ENCODE measurements around the gene PHC3.

PHC3 gene

DNA sequence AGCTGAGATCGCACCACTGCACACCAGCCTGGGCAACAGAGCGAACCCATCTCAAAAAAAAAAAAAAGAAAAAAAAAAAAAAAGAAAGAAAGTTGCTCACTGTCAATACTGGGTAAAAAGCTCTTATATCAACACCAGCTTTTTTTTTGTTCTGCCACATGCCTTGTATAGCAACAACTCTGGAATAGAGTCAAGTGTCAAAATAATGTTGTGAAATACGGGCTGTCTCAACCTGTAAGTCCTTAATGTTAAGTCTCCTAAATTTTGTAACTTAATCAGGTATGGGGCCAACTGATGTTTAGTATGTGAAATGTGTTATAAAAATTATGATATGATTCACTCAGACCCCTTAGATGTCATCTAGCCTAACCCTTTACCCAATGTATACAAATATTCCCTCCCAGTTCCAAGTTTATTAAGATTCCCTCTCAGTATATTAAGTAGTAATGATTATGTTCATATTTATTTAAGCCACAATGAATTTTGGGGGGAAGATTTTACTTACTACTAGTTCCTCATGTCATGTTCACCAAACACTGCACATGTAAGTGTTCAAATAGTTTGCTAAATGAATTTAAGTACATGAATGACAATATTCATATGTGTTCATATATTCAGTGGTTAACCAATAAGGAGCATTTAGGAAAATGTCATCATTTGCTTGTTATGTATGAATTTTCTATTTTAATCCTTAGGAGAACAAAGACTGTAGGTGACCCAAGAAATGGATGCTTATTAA is 91.5 kb downstream of the PHC3 start:
- TF ChIP-seq, protein P1, sequence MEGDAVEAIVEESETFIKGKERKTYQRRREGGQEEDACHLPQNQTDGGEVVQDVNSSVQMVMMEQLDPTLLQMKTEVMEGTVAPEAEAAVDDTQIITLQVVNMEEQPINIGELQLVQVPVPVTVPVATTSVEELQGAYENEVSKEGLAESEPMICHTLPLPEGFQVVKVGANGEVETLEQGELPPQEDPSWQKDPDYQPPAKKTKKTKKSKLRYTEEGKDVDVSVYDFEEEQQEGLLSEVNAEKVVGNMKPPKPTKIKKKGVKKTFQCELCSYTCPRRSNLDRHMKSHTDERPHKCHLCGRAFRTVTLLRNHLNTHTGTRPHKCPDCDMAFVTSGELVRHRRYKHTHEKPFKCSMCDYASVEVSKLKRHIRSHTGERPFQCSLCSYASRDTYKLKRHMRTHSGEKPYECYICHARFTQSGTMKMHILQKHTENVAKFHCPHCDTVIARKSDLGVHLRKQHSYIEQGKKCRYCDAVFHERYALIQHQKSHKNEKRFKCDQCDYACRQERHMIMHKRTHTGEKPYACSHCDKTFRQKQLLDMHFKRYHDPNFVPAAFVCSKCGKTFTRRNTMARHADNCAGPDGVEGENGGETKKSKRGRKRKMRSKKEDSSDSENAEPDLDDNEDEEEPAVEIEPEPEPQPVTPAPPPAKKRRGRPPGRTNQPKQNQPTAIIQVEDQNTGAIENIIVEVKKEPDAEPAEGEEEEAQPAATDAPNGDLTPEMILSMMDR (IDR thresholded peaks at IDR 0.05; ENCODE audit: borderline replicate concordance, control extremely low read depth, extremely low read depth, insufficient read depth, missing control alignments), result no peak
- in situ Hi-C loops (cut with MboI; ENCODE audit: low sequenced_read_pairs, unreplicated experiment), result no loop called here
- DNase-seq (ENCODE audit: low spot score), result no peak

DNA sequence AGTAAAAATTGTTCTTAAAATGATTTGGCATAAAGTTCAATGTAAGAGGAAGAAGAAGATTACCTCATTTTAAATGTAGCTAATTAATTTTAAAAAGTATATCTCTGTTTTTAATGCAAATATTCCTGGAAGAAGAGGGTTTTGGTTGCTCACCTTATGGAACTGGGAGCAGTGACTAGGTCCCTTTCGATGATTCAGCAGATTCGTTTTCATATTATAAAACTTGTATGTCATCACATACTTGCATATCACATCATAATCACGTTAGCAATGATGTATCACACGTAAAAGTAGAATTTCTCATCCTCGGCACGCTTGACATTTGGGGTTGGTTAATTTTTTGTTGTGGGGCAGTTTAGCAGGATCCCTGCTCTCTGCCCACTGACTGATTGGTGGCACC is 96.1 kb downstream of the PHC3 start:
- TF ChIP-seq, protein P1 (IDR thresholded peaks at IDR 0.05; ENCODE audit: borderline replicate concordance, control extremely low read depth, extremely low read depth, insufficient read depth, missing control alignments), result no peak
- in situ Hi-C loops (cut with MboI; ENCODE audit: low sequenced_read_pairs, unreplicated experiment), result no loop called here
- DNase-seq (ENCODE audit: low spot score), result no peak

DNA sequence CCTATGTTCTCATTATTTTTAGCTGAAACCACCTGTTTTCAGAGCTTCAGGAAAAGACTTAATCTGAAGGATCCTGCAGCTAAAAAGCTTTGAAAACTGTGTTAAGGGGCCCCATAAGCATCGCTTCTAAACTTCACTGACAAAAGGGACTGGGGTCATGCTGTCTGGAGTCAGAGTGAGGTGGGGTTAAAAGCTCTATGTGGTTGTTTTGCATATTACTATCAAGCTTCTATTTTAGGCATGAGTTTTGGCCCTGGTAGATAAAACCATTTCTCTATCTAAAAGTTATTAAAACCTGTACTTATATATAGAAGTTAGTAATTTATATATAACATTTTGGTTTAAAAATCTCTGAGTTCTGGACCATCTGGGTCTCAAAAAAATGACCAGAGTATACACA is 98.2 kb downstream of the PHC3 start:
- TF ChIP-seq, protein P1 (IDR thresholded peaks at IDR 0.05; ENCODE audit: borderline replicate concordance, control extremely low read depth, extremely low read depth, insufficient read depth, missing control alignments), result no peak
- in situ Hi-C loops (cut with MboI; ENCODE audit: low sequenced_read_pairs, unreplicated experiment), result no loop called here
- no peak for DNase-seq (ENCODE audit: low spot score)

DNA sequence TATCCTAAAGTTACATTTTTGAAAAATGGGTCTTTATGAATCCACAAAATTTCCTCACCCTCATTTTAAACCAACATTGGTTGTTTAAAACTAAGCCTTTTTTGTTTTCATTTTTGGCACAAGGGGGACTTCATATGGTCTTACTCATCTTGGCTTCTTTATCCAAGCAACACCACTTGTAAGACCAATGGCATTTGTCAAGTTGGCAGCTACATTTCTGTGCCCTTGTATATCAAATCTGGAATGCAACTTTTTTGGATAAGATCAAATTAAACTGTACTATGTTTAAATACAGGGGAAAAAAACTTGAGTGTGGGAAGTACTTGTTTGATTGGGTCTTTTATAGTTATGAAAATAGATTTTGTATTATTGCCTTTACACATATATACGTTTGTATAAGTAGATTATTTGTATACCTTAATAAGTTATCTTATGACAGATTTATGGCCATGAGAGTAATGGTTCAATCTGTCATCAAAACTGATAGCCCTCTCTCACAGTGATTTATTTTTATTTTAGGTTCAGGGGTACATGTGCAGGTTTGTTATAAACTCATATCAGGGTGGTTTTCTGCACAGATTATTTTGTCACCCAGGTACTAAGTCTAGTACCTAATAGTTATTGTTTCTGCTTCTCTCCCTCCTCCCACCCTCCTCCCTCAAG is 100.3 kb downstream of the PHC3 start:
- in situ Hi-C loops (cut with MboI; ENCODE audit: low sequenced_read_pairs, unreplicated experiment), result no loop called here
- DNase-seq (ENCODE audit: low spot score), result no peak

DNA sequence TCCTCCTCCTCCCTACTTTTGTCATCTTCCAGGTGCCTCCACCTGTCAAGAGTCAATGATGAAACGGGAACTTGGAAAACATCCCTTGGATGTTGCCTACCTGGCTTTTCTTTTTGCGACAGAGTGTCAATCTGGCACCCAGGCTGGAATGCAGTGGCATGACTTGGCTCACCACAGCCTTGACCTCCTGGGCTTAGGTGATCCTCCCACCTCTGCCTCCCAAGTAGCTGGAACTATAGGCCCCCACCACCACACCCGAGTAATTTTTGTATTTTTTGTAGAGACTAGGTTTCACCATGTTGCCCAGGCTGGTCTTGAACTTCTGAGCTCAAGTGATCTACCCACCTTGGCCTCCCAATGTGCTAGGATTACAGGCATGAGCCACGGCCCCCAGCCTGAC is 100.9 kb downstream of the PHC3 start:
- in situ Hi-C loops (cut with MboI; ENCODE audit: low sequenced_read_pairs, unreplicated experiment), result no loop called here
- no peak for DNase-seq (ENCODE audit: low spot score)
- TF ChIP-seq, protein P1 (IDR thresholded peaks at IDR 0.05; ENCODE audit: borderline replicate concordance, control extremely low read depth, extremely low read depth, insufficient read depth, missing control alignments), result no peak

More for the DNA sequence above, 100.3 kb downstream of the PHC3 start:
- TF ChIP-seq, protein P1 (IDR thresholded peaks at IDR 0.05; ENCODE audit: borderline replicate concordance, control extremely low read depth, extremely low read depth, insufficient read depth, missing control alignments), result no peak

DNA sequence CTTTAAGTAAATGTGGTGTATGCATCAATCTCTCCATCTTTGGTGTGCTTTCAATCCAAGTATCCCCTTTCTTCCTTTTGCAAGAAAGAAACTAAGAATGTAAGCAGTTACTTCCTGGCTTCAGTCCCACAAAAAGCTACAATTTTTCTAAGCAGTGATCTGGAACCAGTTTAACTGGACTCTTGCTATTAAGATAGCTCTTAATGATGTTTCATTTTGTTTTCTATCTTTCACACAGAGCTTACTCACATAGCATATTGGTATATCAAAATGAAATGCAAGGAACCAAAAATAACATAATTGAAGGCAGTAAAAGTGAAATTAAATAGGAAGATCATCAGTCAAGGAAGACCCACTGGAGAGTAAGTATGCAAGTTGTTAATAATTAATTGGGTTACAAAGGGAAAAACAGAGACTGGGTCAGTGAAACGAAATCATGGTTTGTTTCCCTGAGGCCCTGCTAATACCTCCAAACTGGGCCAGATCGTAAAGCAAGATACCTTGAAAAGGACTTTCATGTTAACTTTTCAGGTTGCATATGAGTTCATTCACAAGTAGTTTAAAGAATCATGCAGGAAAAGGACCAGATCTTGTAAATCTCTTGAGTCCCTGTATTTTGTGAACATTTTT is 101.9 kb downstream of the PHC3 start:
- TF ChIP-seq, protein P1 (IDR thresholded peaks at IDR 0.05; ENCODE audit: borderline replicate concordance, control extremely low read depth, extremely low read depth, insufficient read depth, missing control alignments), result no peak
- DNase-seq (ENCODE audit: low spot score), result no peak
- in situ Hi-C loops (cut with MboI; ENCODE audit: low sequenced_read_pairs, unreplicated experiment), result no loop called here

Data from GM13976 (cell line).